B cell (primary cell): Measurements from ENCODE around the gene ERC1. TPM values are rescaled to one million over a fixed set of nuclear protein-coding genes. Genes with fewer than 3 reads are reported as not detected.
A peak's percentile ranks its signal among the peaks of the same experiment; 100 is the strongest.

Source experiments
- ATAC-seq: fragments of 200-7000 bp; cut with Tn5 transposase; one replicate; pipeline ENCODE4 v1.10.0; 2021; ENCODE audit warnings: low read depth, mild to moderate bottlenecking, moderate number of reproducible peaks, moderate library complexity
- CTCF ChIA-PET: fragments of 350-600 bp; sonication (Branson Sonifier 250); formaldehyde crosslinking; loops from one replicate; lab custom pipeline; 2021; ENCODE audit warnings: antibody characterized with exemption, inconsistent platforms; lab: Charles Lee
- POLR2A ChIA-PET: fragments of 350-600 bp; sonication (Branson Sonifier 250); formaldehyde crosslinking; loops from one replicate; lab custom pipeline; 2021; ENCODE audit warnings: antibody characterized with exemption; lab: Charles Lee
- DNase-seq: peaks from one replicate; pipeline ENCODE4 v3.0.0; 2013
- H2AFZ ChIP-seq: 2 replicates; pipeline ENCODE4 v1.6.1; 2012; ENCODE audit warnings: mild to moderate bottlenecking, low read depth, low read length; ENCODE audit not compliant: insufficient read depth, poor library complexity, severe bottlenecking
- H3K27ac ChIP-seq, 2 donors: 1 replicate in 1 of 2; 2 replicates in 1 of 2; pipeline ENCODE4 v1.5.1; 2012 to 2013; ENCODE audit warnings: low read length in 2 of 2, mild to moderate bottlenecking in 2 of 2, moderate library complexity in 1 of 2
- H3K27me3 ChIP-seq, 4 experiments: fragments of 200-600 bp in 1 of 4; sonication (generic) in 1 of 4; replicated peaks in 1 of 4; 1 replicate in 2 of 4; 2 replicates in 2 of 4; pipeline versions ENCODE4 v1.6.1 to v1.7.0; 2013 to 2016; ENCODE audit warnings: low read length in 3 of 4, mild to moderate bottlenecking in 2 of 4, mixed read lengths in 1 of 4, moderate library complexity in 1 of 4; ENCODE audit not compliant: insufficient read depth in 4 of 4, control insufficient read depth in 3 of 4; ENCODE audit errors: control extremely low read depth in 1 of 4
- H3K36me3 ChIP-seq, 2 experiments: replicated peaks in 1 of 2; 1 replicate in 1 of 2; 2 replicates in 1 of 2; pipeline versions ENCODE4 v1.6.1 to v1.7.1; 2013; ENCODE audit warnings: low read length in 1 of 2; ENCODE audit not compliant: insufficient read depth in 2 of 2, control insufficient read depth in 1 of 2; ENCODE audit errors: control extremely low read depth in 1 of 2, extremely low read depth in 1 of 2
- H3K4me1 ChIP-seq, 2 donors: fragments of 200-600 bp in 1 of 2; sonication (generic) in 1 of 2; 1 replicate in 1 of 2; 2 replicates in 1 of 2; pipeline versions ENCODE4 v1.5.1 to v1.6.1; 2013 to 2017; ENCODE audit warnings: low read length in 2 of 2; ENCODE audit not compliant: control insufficient read depth in 2 of 2, insufficient read depth in 2 of 2
- H3K4me2 ChIP-seq: replicated peaks from 2 replicates; pipeline ENCODE3; 2012; ENCODE audit warnings: mild to moderate bottlenecking, low read depth, low read length; ENCODE audit not compliant: poor library complexity, severe bottlenecking
- H3K4me3 ChIP-seq, 5 experiments: fragments of 200-600 bp in 1 of 5; sonication (generic) in 1 of 5; 1 replicate in 3 of 5; 2 replicates in 2 of 5; pipeline versions ENCODE4 v1.5.1 to v1.7.0; 2011 to 2016; ENCODE audit warnings: low read length in 4 of 5, mild to moderate bottlenecking in 4 of 5, low read depth in 2 of 5, control low read depth in 1 of 5, moderate library complexity in 1 of 5; ENCODE audit not compliant: insufficient read depth in 1 of 5; ENCODE audit errors: control extremely low read depth in 1 of 5, extremely low read depth in 1 of 5
- H3K79me2 ChIP-seq: fragments of 200-600 bp; sonication (generic); one replicate; pipeline ENCODE4 v1.6.0; 2016; ENCODE audit warnings: low read length; ENCODE audit not compliant: control insufficient read depth, insufficient read depth
- H3K9ac ChIP-seq: fragments of 200-600 bp; sonication (generic); 2 replicates; pipeline ENCODE4 v1.6.1; 2017; ENCODE audit warnings: mild to moderate bottlenecking, low read length, moderate library complexity
- H3K9me3 ChIP-seq, 3 donors: one replicate each; pipeline versions ENCODE4 v1.6.1 to v1.7.1; 2013; ENCODE audit warnings: low read length in 2 of 3; ENCODE audit not compliant: control insufficient read depth in 2 of 3, insufficient read depth in 1 of 3; ENCODE audit errors: control extremely low read depth in 1 of 3
- H4K20me1 ChIP-seq: 2 replicates; pipeline ENCODE4 v1.6.0; 2012; ENCODE audit warnings: mild to moderate bottlenecking, low read length; ENCODE audit not compliant: insufficient read depth, control insufficient read depth, poor library complexity, severe bottlenecking
- H3K27ac Mint-ChIP-seq: one replicate; pipeline ENCODE4 v1.8.0; 2021; ENCODE audit warnings: mixed read lengths
- H3K27me3 Mint-ChIP-seq: one replicate; pipeline ENCODE4 v1.8.0; 2021; ENCODE audit warnings: mixed read lengths
- H3K4me1 Mint-ChIP-seq: one replicate; pipeline ENCODE4 v1.8.0; 2021; ENCODE audit warnings: mixed read lengths
- H3K4me3 Mint-ChIP-seq: one replicate; pipeline ENCODE4 v1.8.0; 2021; ENCODE audit warnings: mixed read lengths
- H3K9me3 Mint-ChIP-seq: one replicate; pipeline ENCODE4 v1.8.0; 2022; ENCODE audit warnings: mixed read lengths; ENCODE audit not compliant: insufficient read depth
- EZH2 ChIP-seq: IDR thresholded peaks from 2 replicates; pipeline ENCODE4 v1.6.1; 2012; ENCODE audit warnings: borderline replicate concordance, low read depth, mild to moderate bottlenecking, moderate library complexity, low read length; ENCODE audit not compliant: insufficient read depth, poor library complexity, severe bottlenecking
- WGBS: methylation state at CpG from one replicate; pipeline ENCODE4 v1.1.5; 2013; ENCODE audit warnings: missing lambda C conversion rate; ENCODE audit not compliant: insufficient coverage; 5-methylcytosine and 5-hydroxymethylcytosine counted together
- intact Hi-C: fragments of 100-400 bp; cut with micrococcal nuclease; formaldehyde crosslinking; loops from one replicate; pipeline ENCODE4 v1.10.0; 2022
- polyA plus RNA-seq: library from polyadenylated mRNA; depleted of rRNA; stranded (reverse); fragments of >200 nt; gene quantifications from 2 replicates; pipeline ENCODE4 v1.2.3, GENCODE V29; 2012
- total RNA-seq, 2 donors: library from RNA; stranded (reverse); fragments of 120-200 nt in 1 of 2; gene quantifications; 1 replicate in 1 of 2; 2 replicates in 1 of 2; pipeline versions ENCODE4 v1.2.3 to v1.2.4, GENCODE V29; 2013 to 2022
- TF ChIP-seq, protein P1 (sequence below): fragments of 200-600 bp; IDR thresholded peaks from one replicate; pipeline ENCODE4 v1.8.0; 2022; ENCODE audit warnings: antibody characterized with exemption, mild to moderate bottlenecking

ERC1 gene
- total and polyA plus RNA-seq, 2 donors (not counting 1 experiment from before 2014, with no cell fraction given), result 4.0 to 77.6 TPM

GRCh38 chr12:1473418-1473817, 482.4 kb downstream of the ERC1 start:
- Histone ChIP-seq H3K4me3 (no peak overlapping the region), H3K9me3 (no peaks in the 10 kb centered on the region), H3K4me2 (peak overlapping the region; percentile 36), H3K27me3 (no peaks in the 10 kb centered on the region), H3K36me3 (no peaks in the 10 kb centered on the region), H4K20me1 (no peaks in the 10 kb centered on the region), H3K9ac (no peak overlapping the region), H3K4me1 (peaks cover 4 to 7% of the 10 kb centered on the region in 2 donors), H2AFZ (no peak overlapping the region), H3K79me2 (no peaks in the 10 kb centered on the region), H3K27ac (no peak overlapping the region)
- TF ChIP-seq, protein P1, sequence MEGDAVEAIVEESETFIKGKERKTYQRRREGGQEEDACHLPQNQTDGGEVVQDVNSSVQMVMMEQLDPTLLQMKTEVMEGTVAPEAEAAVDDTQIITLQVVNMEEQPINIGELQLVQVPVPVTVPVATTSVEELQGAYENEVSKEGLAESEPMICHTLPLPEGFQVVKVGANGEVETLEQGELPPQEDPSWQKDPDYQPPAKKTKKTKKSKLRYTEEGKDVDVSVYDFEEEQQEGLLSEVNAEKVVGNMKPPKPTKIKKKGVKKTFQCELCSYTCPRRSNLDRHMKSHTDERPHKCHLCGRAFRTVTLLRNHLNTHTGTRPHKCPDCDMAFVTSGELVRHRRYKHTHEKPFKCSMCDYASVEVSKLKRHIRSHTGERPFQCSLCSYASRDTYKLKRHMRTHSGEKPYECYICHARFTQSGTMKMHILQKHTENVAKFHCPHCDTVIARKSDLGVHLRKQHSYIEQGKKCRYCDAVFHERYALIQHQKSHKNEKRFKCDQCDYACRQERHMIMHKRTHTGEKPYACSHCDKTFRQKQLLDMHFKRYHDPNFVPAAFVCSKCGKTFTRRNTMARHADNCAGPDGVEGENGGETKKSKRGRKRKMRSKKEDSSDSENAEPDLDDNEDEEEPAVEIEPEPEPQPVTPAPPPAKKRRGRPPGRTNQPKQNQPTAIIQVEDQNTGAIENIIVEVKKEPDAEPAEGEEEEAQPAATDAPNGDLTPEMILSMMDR, result no peak
- TF ChIP-seq EZH2, result no peak
- POLR2A ChIA-PET, result no interaction called here
- Mint-ChIP-seq H3K4me3 (no peak overlapping the region), H3K27me3 (no peaks in the 10 kb centered on the region), H3K4me1 (peaks cover 17% of the 10 kb centered on the region), H3K27ac (no peak overlapping the region), H3K9me3 (no peaks in the 10 kb centered on the region)
- CTCF ChIA-PET, result no interaction called here
- DNase-seq, result peak; percentile 21
- WGBS, result no CpG with 5 or more reads among the region's 7 CpGs
- intact Hi-C loops, result no loop called here
- peak; percentile 24 for ATAC-seq

- Histone ChIP-seq H3K9ac (no peak overlapping the region), H3K27me3 (no peaks in the 10 kb centered on the region), H3K9me3 (no peaks in the 10 kb centered on the region), H3K36me3 (no peaks in the 10 kb centered on the region), H3K79me2 (no peaks in the 10 kb centered on the region), H4K20me1 (no peaks in the 10 kb centered on the region), H3K4me3 (no peak overlapping the region), H2AFZ (no peak overlapping the region), H3K4me2 (no peak overlapping the region), H3K27ac (no peak overlapping the region), H3K4me1 (peaks cover 4 to 7% of the 10 kb centered on the region in 2 donors)
- Mint-ChIP-seq H3K9me3 (no peaks in the 10 kb centered on the region), H3K4me3 (no peak overlapping the region), H3K4me1 (peaks cover 17% of the 10 kb centered on the region), H3K27ac (no peak overlapping the region), H3K27me3 (no peaks in the 10 kb centered on the region)
- TF ChIP-seq EZH2, result no peak
- TF ChIP-seq, protein P1, result no peak
- ChIA-PET POLR2A (no interaction called here), CTCF (no interaction called here)
- intact Hi-C loops, result no loop called here
- no peak for ATAC-seq
- no peak for DNase-seq
- WGBS, result 62% methylated on average over 3 of the region's 5 CpGs
These were observed 483.1 kb downstream of the ERC1 start for GRCh38 chr12:1474041-1474573.
